ENCODE data around the gene TBC1D22B.

The TBC1D22B gene

DNA sequence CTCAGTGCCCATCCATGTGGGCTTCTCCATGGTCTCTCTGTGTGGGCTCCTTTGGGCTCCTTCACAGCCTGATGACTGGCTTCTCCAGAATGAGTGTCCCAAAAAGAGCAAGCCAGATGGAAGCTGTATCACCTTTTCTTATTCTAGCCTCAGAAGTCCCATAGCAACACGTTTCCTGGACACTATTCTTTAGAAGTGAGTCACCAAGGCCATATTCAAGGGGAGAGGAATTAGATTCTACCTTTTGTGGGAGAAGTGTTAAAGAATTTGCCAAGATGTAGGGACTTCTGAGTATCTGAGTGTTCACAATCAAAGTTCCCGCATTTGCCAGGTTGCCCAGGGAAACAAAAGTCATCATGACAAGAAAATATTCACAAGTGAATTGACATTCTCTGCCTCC, 20.7 kb upstream of the TBC1D22B start:
- Histone ChIP-seq H2AFZ (ENCODE audit: low read length) (no peak overlapping the region), H3K4me3 (ENCODE audit: low read length, poor library complexity, severe bottlenecking) (no peak overlapping the region)

GRCh38 chr6:37237789-37238188, 19.8 kb upstream of the TBC1D22B start:
- Histone ChIP-seq H3K4me2 (ENCODE audit: low read depth, low read length, poor library complexity, severe bottlenecking) (no peak overlapping the region), H3F3A (ENCODE audit: low read depth) (0 out of 2 replicates have a peak, but pooled peaks cover 3% of the 10 kb centered on the region), H3K79me2 (ENCODE audit: insufficient read depth, low read length) (peaks cover 8% of the 10 kb centered on the region; the same call in 1 of the 2 replicates), H3K27me3 (ENCODE audit: insufficient read depth, low read length, poor library complexity, severe bottlenecking) (no peaks in the 10 kb centered on the region), H2AFZ (ENCODE audit: low read length) (no peak overlapping the region), H3K4me3 (ENCODE audit: low read length, poor library complexity, severe bottlenecking) (no peak overlapping the region), H3K36me3 (ENCODE audit: insufficient read depth, low read length) (no peaks in the 10 kb centered on the region), H3K9me3 (ENCODE audit: insufficient read depth, low read depth, low read length) (no peaks in the 10 kb centered on the region), H3K9ac (ENCODE audit: low read depth, low read length, poor library complexity, severe bottlenecking) (no peak overlapping the region), H3K4me1 (ENCODE audit: insufficient read depth, low read length, poor library complexity, severe bottlenecking) (peaks cover 39% of the 10 kb centered on the region), H4K20me1 (ENCODE audit: insufficient read depth, low read length, poor library complexity, severe bottlenecking) (no peaks in the 10 kb centered on the region), H3K9me2 (replicated peaks; ENCODE audit: low read depth, low read length) (no peaks in the 10 kb centered on the region)
- no peak for TF ChIP-seq EZH2phosphoT487 (IDR thresholded peaks at IDR 0.05; ENCODE audit: borderline replicate concordance)
- TF ChIP-seq, protein P1, sequence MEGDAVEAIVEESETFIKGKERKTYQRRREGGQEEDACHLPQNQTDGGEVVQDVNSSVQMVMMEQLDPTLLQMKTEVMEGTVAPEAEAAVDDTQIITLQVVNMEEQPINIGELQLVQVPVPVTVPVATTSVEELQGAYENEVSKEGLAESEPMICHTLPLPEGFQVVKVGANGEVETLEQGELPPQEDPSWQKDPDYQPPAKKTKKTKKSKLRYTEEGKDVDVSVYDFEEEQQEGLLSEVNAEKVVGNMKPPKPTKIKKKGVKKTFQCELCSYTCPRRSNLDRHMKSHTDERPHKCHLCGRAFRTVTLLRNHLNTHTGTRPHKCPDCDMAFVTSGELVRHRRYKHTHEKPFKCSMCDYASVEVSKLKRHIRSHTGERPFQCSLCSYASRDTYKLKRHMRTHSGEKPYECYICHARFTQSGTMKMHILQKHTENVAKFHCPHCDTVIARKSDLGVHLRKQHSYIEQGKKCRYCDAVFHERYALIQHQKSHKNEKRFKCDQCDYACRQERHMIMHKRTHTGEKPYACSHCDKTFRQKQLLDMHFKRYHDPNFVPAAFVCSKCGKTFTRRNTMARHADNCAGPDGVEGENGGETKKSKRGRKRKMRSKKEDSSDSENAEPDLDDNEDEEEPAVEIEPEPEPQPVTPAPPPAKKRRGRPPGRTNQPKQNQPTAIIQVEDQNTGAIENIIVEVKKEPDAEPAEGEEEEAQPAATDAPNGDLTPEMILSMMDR (conservative IDR thresholded peaks at IDR 0.05; ENCODE audit: low read length): no peak

More for the DNA sequence above, 20.7 kb upstream of the TBC1D22B start:
- Histone ChIP-seq H3K4me1 (ENCODE audit: insufficient read depth, low read length, poor library complexity, severe bottlenecking) (peaks cover 34% of the 10 kb centered on the region), H3K9me3 (ENCODE audit: insufficient read depth, low read depth, low read length) (no peaks in the 10 kb centered on the region), H4K20me1 (ENCODE audit: insufficient read depth, low read length, poor library complexity, severe bottlenecking) (no peaks in the 10 kb centered on the region), H3K36me3 (ENCODE audit: insufficient read depth, low read length) (no peaks in the 10 kb centered on the region), H3F3A (ENCODE audit: low read depth) (0 out of 2 replicates have a peak, but pooled peaks cover 3% of the 10 kb centered on the region), H3K4me2 (ENCODE audit: low read depth, low read length, poor library complexity, severe bottlenecking) (no peak overlapping the region), H3K79me2 (ENCODE audit: insufficient read depth, low read length) (peaks cover 8% of the 10 kb centered on the region; the same call in 1 of the 2 replicates), H3K27me3 (ENCODE audit: insufficient read depth, low read length, poor library complexity, severe bottlenecking) (no peaks in the 10 kb centered on the region), H3K9me2 (replicated peaks; ENCODE audit: low read depth, low read length) (no peaks in the 10 kb centered on the region), H3K9ac (ENCODE audit: low read depth, low read length, poor library complexity, severe bottlenecking) (no peak overlapping the region)
- TF ChIP-seq EZH2phosphoT487 (IDR thresholded peaks at IDR 0.05; ENCODE audit: borderline replicate concordance): no peak
- TF ChIP-seq, protein P1 (conservative IDR thresholded peaks at IDR 0.05; ENCODE audit: low read length): no peak

DNA sequence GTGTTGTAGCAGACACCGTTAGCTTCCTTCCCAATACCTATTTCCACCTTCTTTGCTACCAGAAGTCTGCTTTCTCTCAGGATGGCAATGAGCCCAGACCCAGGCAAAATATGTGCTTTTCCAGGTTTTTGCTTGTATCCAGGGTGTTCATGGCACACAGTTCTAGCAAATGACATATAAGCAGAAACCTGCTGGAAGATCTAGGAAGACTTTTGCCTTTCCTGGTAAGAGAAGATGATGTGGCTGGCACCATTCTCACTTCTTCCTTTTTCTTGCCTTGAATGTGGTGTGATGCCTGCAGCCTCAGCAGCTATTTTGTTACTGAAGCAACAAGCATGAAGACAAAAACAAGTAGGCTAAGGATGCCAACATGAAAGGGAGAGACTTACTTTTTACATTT, 19.2 kb upstream of the TBC1D22B start:
- H3K9me2 ChIP-seq (replicated peaks; ENCODE audit: low read depth, low read length): no peaks in the 10 kb centered on the region
- no peak overlapping the region for H3K4me3 ChIP-seq (ENCODE audit: low read length, poor library complexity, severe bottlenecking)
- H4K20me1 ChIP-seq (ENCODE audit: insufficient read depth, low read length, poor library complexity, severe bottlenecking): no peaks in the 10 kb centered on the region
- H2AFZ ChIP-seq (ENCODE audit: low read length): no peak overlapping the region; the same call in 1 of the 2 replicates
- peaks cover 39% of the 10 kb centered on the region for H3K4me1 ChIP-seq (ENCODE audit: insufficient read depth, low read length, poor library complexity, severe bottlenecking)
- no peaks in the 10 kb centered on the region for H3K9me3 ChIP-seq (ENCODE audit: insufficient read depth, low read depth, low read length)
- no peaks in the 10 kb centered on the region for H3K36me3 ChIP-seq (ENCODE audit: insufficient read depth, low read length)
- peaks cover 8% of the 10 kb centered on the region; the same call in 1 of the 2 replicates for H3K79me2 ChIP-seq (ENCODE audit: insufficient read depth, low read length)
- no peaks in the 10 kb centered on the region for H3K27me3 ChIP-seq (ENCODE audit: insufficient read depth, low read length, poor library complexity, severe bottlenecking)
- H3F3A ChIP-seq (ENCODE audit: low read depth): 0 out of 2 replicates have a peak, but pooled peaks cover 3% of the 10 kb centered on the region
- TF ChIP-seq, protein P1 (conservative IDR thresholded peaks at IDR 0.05; ENCODE audit: low read length): no peak
- no peak for TF ChIP-seq EZH2phosphoT487 (IDR thresholded peaks at IDR 0.05; ENCODE audit: borderline replicate concordance)
- no peak overlapping the region for H3K4me2 ChIP-seq (ENCODE audit: low read depth, low read length, poor library complexity, severe bottlenecking)
- no peak overlapping the region for H3K9ac ChIP-seq (ENCODE audit: low read depth, low read length, poor library complexity, severe bottlenecking)

Data from Loucy (cell line).